CMK (cell line): ENCODE results near the gene EFCAB11.
"Not testable (repeated sequence)": the region's sequence is repeated elsewhere in the genome, so short reads cannot be mapped to it uniquely, and the experiment has no call there.

Experiments used
- DNase-seq: peaks from one replicate; pipeline ENCODE4 v3.0.0-alpha.2; 2010; ENCODE audit warnings: low read depth

The EFCAB11 gene

GRCh38 chr14:89911010-89911919, 43.3 kb downstream of the EFCAB11 start:
- DNase-seq = no peak

GRCh38 chr14:89910691-89911009, 43.9 kb downstream of the EFCAB11 start:
- DNase-seq = no peak

- DNase-seq = no peak
These were observed 44.9 kb downstream of the EFCAB11 start for GRCh38 chr14:89909586-89909985.

GRCh38 chr14:89908712-89909450, 45.6 kb downstream of the EFCAB11 start:
- no peak for DNase-seq

- no peak for DNase-seq
These were observed 46.9 kb downstream of the EFCAB11 start for GRCh38 chr14:89907655-89908054.

- DNase-seq = no peak
These were observed 48.5 kb downstream of the EFCAB11 start for GRCh38 chr14:89906000-89906399.

GRCh38 chr14:89903340-89903952, 51.1 kb downstream of the EFCAB11 start:
- no peak for DNase-seq

- DNase-seq = no peak
These were observed 51.6 kb downstream of the EFCAB11 start for GRCh38 chr14:89902881-89903280.

GRCh38 chr14:89900802-89901201, 53.7 kb downstream of the EFCAB11 start:
- DNase-seq = no peak

GRCh38 chr14:89899917-89900663, 54.4 kb downstream of the EFCAB11 start:
- DNase-seq = no peak

- no peak for DNase-seq
These were observed 55.2 kb downstream of the EFCAB11 start for GRCh38 chr14:89899291-89899690.

GRCh38 chr14:89893388-89893787, 61.1 kb downstream of the EFCAB11 start:
- not testable (repeated sequence) for DNase-seq

- DNase-seq = no peak
These were observed 61.6 kb downstream of the EFCAB11 start for GRCh38 chr14:89892953-89893352.

GRCh38 chr14:89891721-89892120, 62.8 kb downstream of the EFCAB11 start:
- DNase-seq = not testable (repeated sequence)

GRCh38 chr14:89891055-89891454, 63.5 kb downstream of the EFCAB11 start:
- no peak for DNase-seq

GRCh38 chr14:89890589-89890988, 63.9 kb downstream of the EFCAB11 start:
- no peak for DNase-seq

GRCh38 chr14:89889626-89890025, 64.9 kb downstream of the EFCAB11 start:
- DNase-seq = no peak

- no peak for DNase-seq
These were observed 69.8 kb downstream of the EFCAB11 start for GRCh38 chr14:89884761-89885160.

GRCh38 chr14:89881839-89882238, 72.7 kb downstream of the EFCAB11 start:
- no peak for DNase-seq

- DNase-seq = not testable (repeated sequence)
These were observed 80.4 kb downstream of the EFCAB11 start for GRCh38 chr14:89874091-89874490.

GRCh38 chr14:89870316-89870715, 84.2 kb downstream of the EFCAB11 start:
- DNase-seq = no peak

- DNase-seq = no peak
These were observed 84.9 kb downstream of the EFCAB11 start for GRCh38 chr14:89869606-89870005.
